PC-3 (cell line): ENCODE measurements around the gene PRPF40B. TPM values are rescaled to one million over a fixed set of nuclear protein-coding genes. Genes with fewer than 3 reads are reported as not detected.

ENCODE experiments used
- ATAC-seq: fragments of 200-7000 bp; cut with Tn5 transposase; 2 replicates; pipeline ENCODE4 v1.9.1; 2020; ENCODE audit warnings: mild to moderate bottlenecking, moderate library complexity
- BruUV-seq: library from RNA; stranded (reverse); fragments of 400-500 nt; replicated peaks from 2 replicates; lab custom pipeline; 2021; lab: Mats Ljungman, UMichigan
- CTCF ChIA-PET: fragments of 300-600 bp; sonication (Branson Sonifier 250); formaldehyde crosslinking; loops from one replicate; lab custom pipeline; 2022; ENCODE audit warnings: antibody characterized with exemption; lab: Charles Lee
- POLR2A ChIA-PET: fragments of 300-600 bp; sonication (Branson Sonifier 250); formaldehyde crosslinking; loops from one replicate; lab custom pipeline; 2022; ENCODE audit warnings: antibody characterized with exemption; ENCODE audit not compliant: unreplicated experiment; lab: Charles Lee
- DNase-seq: peaks from one replicate; pipeline ENCODE4 v3.0.0-alpha.2; 2015
- H2AFZ ChIP-seq: fragments of 300-600 bp; sonication (generic); 2 replicates; pipeline ENCODE4 v1.6.0; 2016; ENCODE audit warnings: antibody characterized with exemption, low read length
- H3F3A ChIP-seq: fragments of 300-600 bp; sonication (generic); one replicate; pipeline ENCODE4 v1.6.0; 2017; ENCODE audit warnings: antibody characterized with exemption, low read length, control low read depth, mild to moderate bottlenecking; ENCODE audit not compliant: unreplicated experiment
- H3K27ac ChIP-seq: fragments of 300-600 bp; sonication (generic); 2 replicates; pipeline ENCODE4 v1.5.1; 2016; ENCODE audit warnings: mild to moderate bottlenecking, low read length
- H3K27me3 ChIP-seq: fragments of 300-600 bp; sonication (generic); 2 replicates; pipeline ENCODE4 v1.6.1; 2016; ENCODE audit warnings: low read length, mixed read lengths
- H3K36me3 ChIP-seq: fragments of 300-600 bp; sonication (generic); 2 replicates; pipeline ENCODE4 v1.6.1; 2016; ENCODE audit warnings: low read depth, mixed run types, low read length, mixed read lengths
- H3K4me1 ChIP-seq: fragments of 300-600 bp; sonication (generic); 2 replicates; pipeline ENCODE4 v1.5.1; 2016; ENCODE audit warnings: low read length; ENCODE audit not compliant: insufficient read depth
- H3K4me2 ChIP-seq: fragments of 300-600 bp; sonication (generic); 2 replicates; pipeline ENCODE4 v1.6.0; 2016; ENCODE audit warnings: low read length
- H3K4me3 ChIP-seq: fragments of 300-600 bp; sonication (generic); 2 replicates; pipeline ENCODE4 v1.5.1; 2016; ENCODE audit warnings: mild to moderate bottlenecking, low read length, mixed read lengths
- H3K79me2 ChIP-seq: fragments of 300-600 bp; sonication (generic); 2 replicates; pipeline ENCODE4 v1.6.1; 2017; ENCODE audit warnings: low read length, mixed read lengths
- H3K9ac ChIP-seq: fragments of 300-600 bp; sonication (generic); 2 replicates; pipeline ENCODE4 v1.6.0; 2016; ENCODE audit warnings: mild to moderate bottlenecking, low read length
- H3K9me2 ChIP-seq: fragments of 300-600 bp; sonication (generic); replicated peaks from 2 replicates; pipeline ENCODE4 v1.6.1; 2016; ENCODE audit warnings: mixed run types, low read length, mixed read lengths
- H3K9me3 ChIP-seq: fragments of 300-600 bp; sonication (generic); 2 replicates; pipeline ENCODE4 v1.6.1; 2016; ENCODE audit warnings: low read length, mixed read lengths
- H4K20me1 ChIP-seq: fragments of 300-600 bp; sonication (generic); 2 replicates; pipeline ENCODE4 v1.6.1; 2016; ENCODE audit warnings: low read length, mixed read lengths
- EZH2 ChIP-seq: fragments of 300-600 bp; sonication (generic); IDR thresholded peaks from one replicate; pipeline ENCODE4 v1.6.1; 2017; ENCODE audit warnings: antibody characterized with exemption, mild to moderate bottlenecking, low read length; ENCODE audit not compliant: unreplicated experiment
- EZH2phosphoT487 ChIP-seq: fragments of 300-600 bp; sonication (generic); IDR thresholded peaks from 2 replicates; pipeline ENCODE4 v1.6.1; 2018; ENCODE audit warnings: mild to moderate bottlenecking, antibody characterized with exemption, low read length, borderline replicate concordance
- intact Hi-C: fragments of 100-400 bp; cut with micrococcal nuclease; formaldehyde crosslinking; loops from 2 replicates; pipeline ENCODE4 v1.9.0; 2023
- total RNA-seq: library from RNA; depleted of rRNA; stranded (reverse); fragments of >200 nt; gene quantifications from 2 replicates; pipeline ENCODE4 v1.2.3, GENCODE V29; 2014
- TF ChIP-seq, protein P1 (sequence below): fragments of 300-600 bp; sonication (generic); conservative IDR thresholded peaks from 2 replicates; pipeline ENCODE4 v1.5.1; 2017; ENCODE audit warnings: antibody characterized with exemption, low read depth, mild to moderate bottlenecking, low read length

PRPF40B gene
- total RNA-seq, 1 experiment from 2014 or later: 17.7 TPM

- ATAC-seq (no peak), DNase-seq (no peak)
- H3K4me3 ChIP-seq: no peak overlapping the region
- H3K27me3 ChIP-seq: no peaks in the 10 kb centered on the region
- TF ChIP-seq EZH2phosphoT487 (no peak), EZH2 (no peak)
- TF ChIP-seq, protein P1, sequence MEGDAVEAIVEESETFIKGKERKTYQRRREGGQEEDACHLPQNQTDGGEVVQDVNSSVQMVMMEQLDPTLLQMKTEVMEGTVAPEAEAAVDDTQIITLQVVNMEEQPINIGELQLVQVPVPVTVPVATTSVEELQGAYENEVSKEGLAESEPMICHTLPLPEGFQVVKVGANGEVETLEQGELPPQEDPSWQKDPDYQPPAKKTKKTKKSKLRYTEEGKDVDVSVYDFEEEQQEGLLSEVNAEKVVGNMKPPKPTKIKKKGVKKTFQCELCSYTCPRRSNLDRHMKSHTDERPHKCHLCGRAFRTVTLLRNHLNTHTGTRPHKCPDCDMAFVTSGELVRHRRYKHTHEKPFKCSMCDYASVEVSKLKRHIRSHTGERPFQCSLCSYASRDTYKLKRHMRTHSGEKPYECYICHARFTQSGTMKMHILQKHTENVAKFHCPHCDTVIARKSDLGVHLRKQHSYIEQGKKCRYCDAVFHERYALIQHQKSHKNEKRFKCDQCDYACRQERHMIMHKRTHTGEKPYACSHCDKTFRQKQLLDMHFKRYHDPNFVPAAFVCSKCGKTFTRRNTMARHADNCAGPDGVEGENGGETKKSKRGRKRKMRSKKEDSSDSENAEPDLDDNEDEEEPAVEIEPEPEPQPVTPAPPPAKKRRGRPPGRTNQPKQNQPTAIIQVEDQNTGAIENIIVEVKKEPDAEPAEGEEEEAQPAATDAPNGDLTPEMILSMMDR: no peak
- no TSS peak for BruUV-seq
- H3K9me2 ChIP-seq: no peaks in the 10 kb centered on the region
- no peaks in the 10 kb centered on the region for H3K79me2 ChIP-seq
- no peaks in the 10 kb centered on the region for H3K36me3 ChIP-seq
- CTCF ChIA-PET: no interaction called here
- no peak overlapping the region for H2AFZ ChIP-seq
- H3K4me2 ChIP-seq: no peak overlapping the region
- H4K20me1 ChIP-seq: no peaks in the 10 kb centered on the region
- no peaks in the 10 kb centered on the region for H3K9me3 ChIP-seq
- no peaks in the 10 kb centered on the region for H3K4me1 ChIP-seq
- H3K9ac ChIP-seq: no peak overlapping the region
- no peaks in the 10 kb centered on the region for H3F3A ChIP-seq
- intact Hi-C loops: no loop called here
- POLR2A ChIA-PET: no interaction called here
- no peak overlapping the region for H3K27ac ChIP-seq
Measured at GRCh38 chr12:49649445-49649844, 26.1 kb downstream of the PRPF40B start.

DNA sequence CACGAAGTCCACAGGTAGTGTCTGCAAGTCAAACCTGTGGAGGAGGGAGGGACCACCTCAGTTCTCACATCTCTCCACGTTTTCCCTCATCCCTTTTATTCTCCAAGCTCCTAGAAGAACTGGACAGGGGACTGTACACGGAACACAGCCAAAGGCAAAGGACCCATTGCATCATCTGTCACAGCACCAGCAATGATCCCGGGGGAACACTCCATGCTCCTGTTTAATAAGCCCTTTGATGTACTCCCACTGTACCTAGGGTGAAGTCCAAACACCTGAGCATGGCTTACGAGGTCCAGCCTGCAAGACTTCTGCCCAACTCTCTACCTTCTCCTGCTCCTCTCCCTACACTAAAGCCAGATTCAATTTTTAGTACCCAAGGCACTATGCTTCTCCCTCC is 26.5 kb downstream of the PRPF40B start:
- no peaks in the 10 kb centered on the region for H3K79me2 ChIP-seq
- CTCF ChIA-PET: no interaction called here
- H3K27ac ChIP-seq: no peak overlapping the region
- DNase-seq (no peak), ATAC-seq (no peak)
- POLR2A ChIA-PET: no interaction called here
- TF ChIP-seq, protein P1: no peak
- no peak for TF ChIP-seq EZH2phosphoT487
- TF ChIP-seq EZH2: no peak
- intact Hi-C loops: no loop called here
- H3K36me3 ChIP-seq: no peaks in the 10 kb centered on the region
- H2AFZ ChIP-seq: no peak overlapping the region
- no peaks in the 10 kb centered on the region for H3K9me2 ChIP-seq
- H3F3A ChIP-seq: no peaks in the 10 kb centered on the region
- no peaks in the 10 kb centered on the region for H3K4me1 ChIP-seq
- H3K4me2 ChIP-seq: no peak overlapping the region
- H3K27me3 ChIP-seq: no peaks in the 10 kb centered on the region
- H3K9me3 ChIP-seq: no peaks in the 10 kb centered on the region
- no TSS peak for BruUV-seq
- H3K4me3 ChIP-seq: no peak overlapping the region
- H4K20me1 ChIP-seq: no peaks in the 10 kb centered on the region
- H3K9ac ChIP-seq: no peak overlapping the region

GRCh38 chr12:49651855-49652254 is 28.5 kb downstream of the PRPF40B start:
- intact Hi-C loops: no loop called here
- no peak overlapping the region for H3K9ac ChIP-seq
- DNase-seq (no peak), ATAC-seq (no peak)
- H3K4me2 ChIP-seq: no peak overlapping the region
- H3K9me2 ChIP-seq: no peaks in the 10 kb centered on the region
- ChIA-PET POLR2A (interaction anchor here (0.6 kb wide), 1 partner anchor 33 kb away, joined by 8 read pairs; no protein-coding TSS in a partner anchor), CTCF (no interaction called here)
- no peak overlapping the region for H2AFZ ChIP-seq
- H3K27ac ChIP-seq: no peak overlapping the region
- no peaks in the 10 kb centered on the region for H3F3A ChIP-seq
- H3K27me3 ChIP-seq: no peaks in the 10 kb centered on the region
- BruUV-seq: no TSS peak
- no peaks in the 10 kb centered on the region for H3K9me3 ChIP-seq
- no peak overlapping the region for H3K4me3 ChIP-seq
- TF ChIP-seq EZH2phosphoT487: no peak
- no peaks in the 10 kb centered on the region for H3K36me3 ChIP-seq
- H3K79me2 ChIP-seq: no peaks in the 10 kb centered on the region
- H3K4me1 ChIP-seq: no peaks in the 10 kb centered on the region
- no peaks in the 10 kb centered on the region for H4K20me1 ChIP-seq
